Activated CD4-positive, CD25-positive, alpha-beta regulatory T cell treated with anti-CD3 and anti-CD28 coated beads, Interleukin-2, amount 50 U/mL, for 72 hours (primary cell): Measurements from ENCODE around the gene NOL4L.

Experiments used
- DNase-seq: peaks from one replicate; pipeline ENCODE4 v3.0.0; 2021

Gene NOL4L

GRCh38 chr20:32538526-32538939, 46.6 kb downstream of the NOL4L start:
- no peak for DNase-seq

GRCh38 chr20:32537657-32538525, 47.2 kb downstream of the NOL4L start:
- DNase-seq: no peak

- DNase-seq: peak; percentile 67
These were observed 48.1 kb downstream of the NOL4L start for GRCh38 chr20:32536851-32537656.

GRCh38 chr20:32535953-32536823, 48.9 kb downstream of the NOL4L start:
- peak; percentile 69 for DNase-seq

GRCh38 chr20:32535316-32535952, 49.7 kb downstream of the NOL4L start:
- no peak for DNase-seq

- DNase-seq: no peak
These were observed 50.4 kb downstream of the NOL4L start for GRCh38 chr20:32534661-32535240.

GRCh38 chr20:32533732-32534131, 51.4 kb downstream of the NOL4L start:
- DNase-seq: no peak

- no peak for DNase-seq
These were observed 52.9 kb downstream of the NOL4L start for GRCh38 chr20:32532246-32532645.

GRCh38 chr20:32528905-32529670, 56.0 kb downstream of the NOL4L start:
- no peak for DNase-seq

GRCh38 chr20:32528171-32528891, 56.8 kb downstream of the NOL4L start:
- DNase-seq: no peak

- no peak for DNase-seq
These were observed 57.6 kb downstream of the NOL4L start for GRCh38 chr20:32527447-32528055.

GRCh38 chr20:32527052-32527446, 58.1 kb downstream of the NOL4L start:
- no peak for DNase-seq

GRCh38 chr20:32526541-32526940, 58.6 kb downstream of the NOL4L start:
- no peak for DNase-seq

- DNase-seq: no peak
These were observed 59.0 kb downstream of the NOL4L start for GRCh38 chr20:32526125-32526524.

GRCh38 chr20:32524829-32525501, 60.2 kb downstream of the NOL4L start:
- no peak for DNase-seq

- DNase-seq: no peak
These were observed 61.4 kb downstream of the NOL4L start for GRCh38 chr20:32523613-32524213.

GRCh38 chr20:32522776-32523612, 62.1 kb downstream of the NOL4L start:
- no peak for DNase-seq

GRCh38 chr20:32522526-32522775, 62.7 kb downstream of the NOL4L start:
- DNase-seq: no peak
